Cardiac muscle cell (in vitro differentiated cells and primary cell): ENCODE measurements around the gene ZC3HAV1. TPM values are rescaled to one million over a fixed set of nuclear protein-coding genes. Genes with fewer than 3 reads are reported as not detected.

Source experiments
- DNase-seq, 2 donors: peaks; one replicate each; pipeline versions ENCODE4 v3.0.0 to v3.0.0-alpha.2; 2010 to 2017; ENCODE audit warnings: low read depth in 1 of 2, low spot score in 1 of 2
- H3K27ac ChIP-seq: fragments of 200-600 bp; sonication (generic); 2 replicates; pipeline ENCODE4 v1.5.1; 2016
- H3K27me3 ChIP-seq: fragments of 200-600 bp; sonication (generic); 2 replicates; pipeline ENCODE4 v1.6.0; 2016; ENCODE audit warnings: control low read depth
- H3K36me3 ChIP-seq: fragments of 200-600 bp; sonication (generic); 2 replicates; pipeline ENCODE4 v1.5.1; 2016; ENCODE audit warnings: control low read depth
- H3K4me1 ChIP-seq: fragments of 200-600 bp; sonication (generic); 2 replicates; pipeline ENCODE4 v1.8.1; 2017; ENCODE audit warnings: low read depth, mild to moderate bottlenecking, mixed run types
- H3K4me3 ChIP-seq: fragments of 200-600 bp; sonication (generic); 2 replicates; pipeline ENCODE4 v1.5.1; 2016; ENCODE audit warnings: mild to moderate bottlenecking
- H3K9me3 ChIP-seq: fragments of 200-600 bp; sonication (generic); 2 replicates; pipeline ENCODE4 v1.5.1; 2017; ENCODE audit warnings: low read depth, mild to moderate bottlenecking, control low read depth
- polyA plus RNA-seq: library from polyadenylated mRNA; unstranded; fragments of >200 nt; fragmentation: Nextera tagmentation; extraction: Ambion mirVana; gene quantifications from 2 replicates; pipeline ENCODE4 v1.2.1, GENCODE V29; 2016
- total RNA-seq: library from RNA; depleted of rRNA; stranded (reverse); fragments of >200 nt; gene quantifications from 2 replicates; pipeline ENCODE4 v1.2.3, GENCODE V29; 2016
- TF ChIP-seq, protein P1 (sequence below): IDR thresholded peaks from 2 replicates; pipeline ENCODE4 v1.5.1; 2012; ENCODE audit warnings: low read depth, mild to moderate bottlenecking, low read length

Gene ZC3HAV1
- total and polyA plus RNA-seq, 2 experiments from 2014 or later, result 13.8 to 18.6 TPM

DNA sequence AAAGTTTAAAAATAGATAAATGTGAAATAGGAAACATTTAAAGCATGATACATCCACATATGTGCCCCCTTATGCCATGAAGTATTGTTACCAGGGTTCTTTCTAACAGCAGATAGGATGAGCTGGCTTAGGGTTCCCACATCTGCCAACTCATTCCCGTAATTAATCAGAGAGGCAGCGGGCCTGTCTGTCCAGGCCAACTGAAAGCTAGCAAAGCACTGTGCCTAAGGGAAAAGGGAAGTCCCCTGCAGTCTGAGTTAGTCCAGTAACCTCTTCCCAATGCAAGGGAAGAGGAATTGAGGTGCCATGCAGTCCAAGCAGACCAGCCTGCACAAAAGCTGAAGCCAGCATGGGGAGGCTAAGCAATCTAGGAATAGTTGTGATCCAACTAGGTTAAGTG, 55.4 kb downstream of the ZC3HAV1 start:
- no peak for DNase-seq
- Histone ChIP-seq H3K4me1 (no peaks in the 10 kb centered on the region), H3K36me3 (no peaks in the 10 kb centered on the region), H3K27me3 (no peaks in the 10 kb centered on the region), H3K27ac (no peak overlapping the region), H3K4me3 (no peak overlapping the region), H3K9me3 (no peaks in the 10 kb centered on the region)
- TF ChIP-seq, protein P1, sequence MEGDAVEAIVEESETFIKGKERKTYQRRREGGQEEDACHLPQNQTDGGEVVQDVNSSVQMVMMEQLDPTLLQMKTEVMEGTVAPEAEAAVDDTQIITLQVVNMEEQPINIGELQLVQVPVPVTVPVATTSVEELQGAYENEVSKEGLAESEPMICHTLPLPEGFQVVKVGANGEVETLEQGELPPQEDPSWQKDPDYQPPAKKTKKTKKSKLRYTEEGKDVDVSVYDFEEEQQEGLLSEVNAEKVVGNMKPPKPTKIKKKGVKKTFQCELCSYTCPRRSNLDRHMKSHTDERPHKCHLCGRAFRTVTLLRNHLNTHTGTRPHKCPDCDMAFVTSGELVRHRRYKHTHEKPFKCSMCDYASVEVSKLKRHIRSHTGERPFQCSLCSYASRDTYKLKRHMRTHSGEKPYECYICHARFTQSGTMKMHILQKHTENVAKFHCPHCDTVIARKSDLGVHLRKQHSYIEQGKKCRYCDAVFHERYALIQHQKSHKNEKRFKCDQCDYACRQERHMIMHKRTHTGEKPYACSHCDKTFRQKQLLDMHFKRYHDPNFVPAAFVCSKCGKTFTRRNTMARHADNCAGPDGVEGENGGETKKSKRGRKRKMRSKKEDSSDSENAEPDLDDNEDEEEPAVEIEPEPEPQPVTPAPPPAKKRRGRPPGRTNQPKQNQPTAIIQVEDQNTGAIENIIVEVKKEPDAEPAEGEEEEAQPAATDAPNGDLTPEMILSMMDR, result no peak

DNA sequence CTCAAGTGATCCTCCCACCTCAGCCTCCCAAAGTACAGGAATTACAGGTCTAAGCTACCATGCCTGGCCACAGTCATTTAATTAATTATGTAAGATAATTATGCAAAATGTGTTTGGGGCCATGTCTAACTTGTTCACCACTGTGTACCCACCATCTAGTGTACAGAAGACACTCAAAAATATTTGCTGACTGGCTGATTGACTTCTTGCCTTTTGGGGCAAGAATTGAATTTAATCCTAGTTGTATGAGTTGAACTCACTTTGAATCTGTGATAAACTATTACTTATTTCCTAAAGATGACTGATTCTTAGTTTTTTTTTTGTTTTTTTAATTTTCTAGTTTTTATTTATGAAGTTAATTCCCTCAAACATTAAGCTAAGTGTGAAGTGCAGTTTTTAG, 57.9 kb downstream of the ZC3HAV1 start:
- H3K9me3 ChIP-seq, result no peaks in the 10 kb centered on the region

DNA sequence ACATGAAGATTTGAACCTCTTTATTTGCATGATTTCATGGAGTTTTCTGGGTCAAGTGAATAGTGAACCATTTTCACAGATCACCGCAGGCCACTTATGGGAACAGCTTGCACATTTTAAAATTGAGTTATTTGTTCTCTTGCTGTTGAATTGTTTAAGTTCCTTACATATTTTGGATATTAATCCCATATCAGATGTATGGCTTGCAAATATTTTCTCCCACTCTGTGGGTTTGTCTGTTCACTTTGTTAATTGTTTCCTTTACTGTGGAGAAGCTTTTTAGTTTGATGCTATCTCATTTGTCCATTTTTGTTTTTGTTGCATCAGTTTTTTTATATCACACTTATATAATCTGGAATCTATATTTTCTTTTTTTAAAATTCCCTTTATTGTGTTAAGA, 59.6 kb downstream of the ZC3HAV1 start:
- no peaks in the 10 kb centered on the region for H3K27me3 ChIP-seq
- H3K27ac ChIP-seq, result no peak overlapping the region
- DNase-seq, result no peak
- no peaks in the 10 kb centered on the region for H3K9me3 ChIP-seq
- H3K4me3 ChIP-seq, result no peak overlapping the region
- TF ChIP-seq, protein P1, result no peak
- H3K4me1 ChIP-seq, result no peaks in the 10 kb centered on the region
- H3K36me3 ChIP-seq, result no peaks in the 10 kb centered on the region

More for the DNA sequence above, 57.9 kb downstream of the ZC3HAV1 start:
- Histone ChIP-seq H3K4me1 (no peaks in the 10 kb centered on the region), H3K27me3 (no peaks in the 10 kb centered on the region), H3K4me3 (no peak overlapping the region), H3K36me3 (no peaks in the 10 kb centered on the region), H3K27ac (no peak overlapping the region)
- TF ChIP-seq, protein P1, result no peak
- no peak for DNase-seq

DNA sequence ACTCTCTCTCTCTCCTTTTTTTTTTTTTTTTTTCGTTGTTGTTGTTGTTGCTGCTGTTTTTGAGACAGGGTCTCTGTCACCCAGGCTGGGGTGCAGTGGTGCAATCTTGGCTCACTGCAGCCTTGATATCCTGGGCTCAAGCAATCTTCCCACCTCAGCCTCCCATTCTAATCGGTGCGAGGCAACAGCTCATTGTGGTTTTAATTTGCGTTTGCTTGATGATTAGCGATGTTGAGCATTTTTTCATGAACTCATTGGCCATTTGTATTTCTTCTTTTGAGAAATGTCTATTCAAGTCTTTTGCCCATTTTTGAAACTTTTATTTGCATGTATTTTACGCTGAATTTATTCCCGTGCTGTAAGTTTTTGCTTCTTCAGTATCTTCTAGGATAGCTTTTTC, 60.4 kb downstream of the ZC3HAV1 start:
- no peaks in the 10 kb centered on the region for H3K9me3 ChIP-seq
- no peak overlapping the region for H3K4me3 ChIP-seq
- H3K27me3 ChIP-seq, result no peaks in the 10 kb centered on the region
- TF ChIP-seq, protein P1, result no peak
- H3K4me1 ChIP-seq, result no peaks in the 10 kb centered on the region
- no peak overlapping the region for H3K27ac ChIP-seq
- DNase-seq, result no peak
- H3K36me3 ChIP-seq, result no peaks in the 10 kb centered on the region

DNA sequence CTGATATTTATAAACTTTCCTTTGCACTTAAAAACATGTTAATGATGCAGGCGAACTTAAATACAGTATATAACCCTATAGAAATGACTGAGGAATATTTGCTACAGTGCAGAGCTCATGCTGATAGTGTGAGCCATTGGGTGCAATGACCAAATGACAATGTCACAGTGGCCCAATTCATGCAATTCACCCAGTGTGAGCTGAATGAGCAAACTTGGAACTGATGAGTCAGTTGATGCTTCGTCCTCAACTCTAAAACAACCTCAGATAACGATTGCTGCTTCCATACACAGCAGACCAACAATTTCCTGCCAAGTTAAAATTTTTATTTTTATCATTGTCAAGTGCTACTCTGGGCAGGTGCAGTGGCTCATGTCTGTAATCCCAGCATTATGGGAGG, 61.5 kb downstream of the ZC3HAV1 start:
- H3K9me3 ChIP-seq, result no peaks in the 10 kb centered on the region
- H3K36me3 ChIP-seq, result no peaks in the 10 kb centered on the region
- DNase-seq, result no peak
- no peaks in the 10 kb centered on the region for H3K27me3 ChIP-seq
- no peaks in the 10 kb centered on the region for H3K4me1 ChIP-seq
- TF ChIP-seq, protein P1, result no peak
- H3K4me3 ChIP-seq, result no peak overlapping the region
- H3K27ac ChIP-seq, result no peak overlapping the region

DNA sequence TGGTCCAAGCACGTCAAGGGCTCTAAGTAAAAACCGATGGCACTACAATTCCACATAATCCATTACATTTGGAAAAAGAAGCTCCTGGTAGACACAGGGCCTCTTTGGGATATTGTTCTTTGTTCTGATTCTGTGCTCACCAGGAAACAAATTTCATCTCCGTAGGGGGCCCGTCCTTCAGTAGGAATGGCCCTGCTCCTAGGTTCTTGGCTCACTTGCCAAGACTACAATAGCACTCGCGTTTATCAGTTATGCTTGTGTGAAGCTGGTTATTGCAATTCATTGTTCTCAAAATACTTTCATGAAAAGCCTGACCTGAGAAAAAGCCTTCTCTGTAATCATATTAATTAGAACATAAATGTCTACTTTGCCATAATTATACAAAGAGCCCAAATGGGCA, 63.4 kb downstream of the ZC3HAV1 start:
- no peaks in the 10 kb centered on the region for H3K27me3 ChIP-seq
- no peaks in the 10 kb centered on the region for H3K9me3 ChIP-seq
- no peaks in the 10 kb centered on the region for H3K4me1 ChIP-seq
- no peak overlapping the region for H3K27ac ChIP-seq
- TF ChIP-seq, protein P1, result no peak
- DNase-seq, result no peak
- no peaks in the 10 kb centered on the region for H3K36me3 ChIP-seq
- no peak overlapping the region for H3K4me3 ChIP-seq
